H1 (cell line): ENCODE results near the gene IL17REL. TPM values are rescaled to one million over a fixed set of nuclear protein-coding genes. Genes with fewer than 3 reads are reported as not detected.
A peak's percentile ranks its signal among the peaks of the same experiment; 100 is the strongest.

Experiments
- CHD2 ChIP-seq: IDR thresholded peaks from 2 replicates; pipeline ENCODE4 v1.6.1; 2012; ENCODE audit warnings: low read length, improper control_type of control experiment
- CHD7 ChIP-seq: fragments of 300-600 bp; sonication (generic); IDR thresholded peaks from 2 replicates; pipeline ENCODE4 v1.7.1; 2012; ENCODE audit warnings: low read length, moderate library complexity, mild to moderate bottlenecking, inconsistent platforms; ENCODE audit not compliant: insufficient replicate concordance
- HDAC6 ChIP-seq: IDR thresholded peaks from one replicate; pipeline ENCODE4 v1.7.1; 2012; ENCODE audit warnings: low read depth, mild to moderate bottlenecking, inconsistent platforms, low read length, moderate library complexity
- JUND ChIP-seq: IDR thresholded peaks from 2 replicates; pipeline ENCODE4 v1.6.1; 2011; ENCODE audit warnings: mild to moderate bottlenecking, improper control_type of control experiment, low read length
- PHF8 ChIP-seq: fragments of 200-600 bp; sonication (generic); conservative IDR thresholded peaks from 2 replicates; pipeline ENCODE4 v1.7.1; 2012; ENCODE audit warnings: low read depth, mild to moderate bottlenecking, inconsistent platforms, low read length, moderate library complexity
- POLR2A ChIP-seq, 2 experiments: IDR thresholded peaks; 1 replicate in 1 of 2; 2 replicates in 1 of 2; pipeline ENCODE4 v1.6.1; 2011; ENCODE audit warnings: low read depth in 2 of 2, low read length in 2 of 2, mild to moderate bottlenecking in 2 of 2; ENCODE audit errors: control extremely low read depth in 1 of 2
- POLR2AphosphoS5 ChIP-seq: IDR thresholded peaks from 2 replicates; pipeline ENCODE4 v1.6.1; 2011; ENCODE audit warnings: low read depth, low read length
- RFX5 ChIP-seq: IDR thresholded peaks from 2 replicates; pipeline ENCODE4 v1.6.1; 2011; ENCODE audit warnings: low read depth, low read length, improper control_type of control experiment, borderline replicate concordance
- SRF ChIP-seq: IDR thresholded peaks from 2 replicates; pipeline ENCODE4 v1.6.1; 2011; ENCODE audit warnings: mild to moderate bottlenecking, low read depth, low read length, moderate library complexity
- polyA plus RNA-seq, 7 experiments: library from polyadenylated mRNA; depleted of rRNA in 3 of 7; stranded (reverse) in 5 of 7; unstranded in 2 of 7; fragments of >200 nt in 5 of 7; fragments of 200-250 nt in 2 of 7; gene quantifications; 1 replicate in 5 of 7; 2 replicates in 1 of 7; 4 replicates in 1 of 7; pipeline versions ENCODE4 v1.2.1 to v1.2.3, GENCODE V29; 2011 to 2013; ENCODE audit warnings: missing spikeins in 2 of 7, mixed read lengths in 2 of 7
- total RNA-seq: library from RNA; stranded (reverse); fragmentation: NEBNext Ultra II Directional; extraction: Animal tissue kit (Norgen Biotek cat#: 25700); gene quantifications from 2 replicates; pipeline ENCODE4 v1.2.1, GENCODE V29; 2021

The IL17REL gene
- total and polyA plus RNA-seq, 2 of the 8 experiments (the other 6 are each of a cell fraction or from before 2014, with no cell fraction given), result 0.15 to 0.20 TPM

GRCh38 chr22:49960159-49961004, 52.2 kb downstream of the IL17REL start, which contains the start of gene PIM3 (continued):
- TF ChIP-seq CHD2 (peak; percentile 77; the same call in 1 of the 2 replicates), HDAC6 (no peak), RFX5 (no peak), POLR2A (IDR thresholded peaks at IDR 0.05; ENCODE audit: control extremely low read depth in 1 of 2, low read depth in 2 of 2, low read length in 2 of 2) (peak in 1 of 2 experiments; percentile 77; a peak in 2 of 3 replicates), PHF8 (peak; percentile 64), JUND (no peak), SRF (no peak), CHD7 (no peak), POLR2AphosphoS5 (peak; percentile 66; the same call in 1 of the 2 replicates)
